GM12872 (cell line): ENCODE results near the gene C3.

Experiments used
- TF ChIP-seq, protein P1 (sequence below): IDR thresholded peaks from 3 replicates; pipeline ENCODE4 v1.5.1; 2011; ENCODE audit warnings: low read depth, mild to moderate bottlenecking, low read length, moderate library complexity; ENCODE audit not compliant: insufficient read depth

Gene C3

DNA sequence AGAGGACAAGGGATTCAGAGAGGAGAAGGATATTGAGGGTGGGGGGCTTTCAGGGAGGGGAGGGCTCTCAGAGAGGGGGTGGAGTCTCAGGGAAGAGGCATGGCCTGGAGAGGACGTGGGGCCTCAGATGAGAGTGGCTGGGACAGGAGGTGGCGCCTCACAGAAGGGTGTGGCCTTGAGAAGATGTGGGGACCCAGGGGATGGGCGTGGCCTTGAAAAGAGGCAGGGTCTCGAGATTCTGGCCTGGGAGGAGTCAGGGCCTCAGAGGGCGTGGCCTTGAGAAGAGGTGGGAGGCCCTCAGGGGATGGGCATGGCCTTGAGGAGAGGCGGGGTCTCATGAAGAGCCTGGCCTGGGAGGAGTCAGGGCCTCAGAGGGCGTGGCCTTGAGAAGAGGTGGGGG, 26.8 kb downstream of the C3 start:
- TF ChIP-seq, protein P1, sequence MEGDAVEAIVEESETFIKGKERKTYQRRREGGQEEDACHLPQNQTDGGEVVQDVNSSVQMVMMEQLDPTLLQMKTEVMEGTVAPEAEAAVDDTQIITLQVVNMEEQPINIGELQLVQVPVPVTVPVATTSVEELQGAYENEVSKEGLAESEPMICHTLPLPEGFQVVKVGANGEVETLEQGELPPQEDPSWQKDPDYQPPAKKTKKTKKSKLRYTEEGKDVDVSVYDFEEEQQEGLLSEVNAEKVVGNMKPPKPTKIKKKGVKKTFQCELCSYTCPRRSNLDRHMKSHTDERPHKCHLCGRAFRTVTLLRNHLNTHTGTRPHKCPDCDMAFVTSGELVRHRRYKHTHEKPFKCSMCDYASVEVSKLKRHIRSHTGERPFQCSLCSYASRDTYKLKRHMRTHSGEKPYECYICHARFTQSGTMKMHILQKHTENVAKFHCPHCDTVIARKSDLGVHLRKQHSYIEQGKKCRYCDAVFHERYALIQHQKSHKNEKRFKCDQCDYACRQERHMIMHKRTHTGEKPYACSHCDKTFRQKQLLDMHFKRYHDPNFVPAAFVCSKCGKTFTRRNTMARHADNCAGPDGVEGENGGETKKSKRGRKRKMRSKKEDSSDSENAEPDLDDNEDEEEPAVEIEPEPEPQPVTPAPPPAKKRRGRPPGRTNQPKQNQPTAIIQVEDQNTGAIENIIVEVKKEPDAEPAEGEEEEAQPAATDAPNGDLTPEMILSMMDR, result no peak

GRCh38 chr19:6693056-6693471, 27.4 kb downstream of the C3 start:
- TF ChIP-seq, protein P1, result no peak

GRCh38 chr19:6692027-6692426, 28.4 kb downstream of the C3 start:
- TF ChIP-seq, protein P1, result no peak

DNA sequence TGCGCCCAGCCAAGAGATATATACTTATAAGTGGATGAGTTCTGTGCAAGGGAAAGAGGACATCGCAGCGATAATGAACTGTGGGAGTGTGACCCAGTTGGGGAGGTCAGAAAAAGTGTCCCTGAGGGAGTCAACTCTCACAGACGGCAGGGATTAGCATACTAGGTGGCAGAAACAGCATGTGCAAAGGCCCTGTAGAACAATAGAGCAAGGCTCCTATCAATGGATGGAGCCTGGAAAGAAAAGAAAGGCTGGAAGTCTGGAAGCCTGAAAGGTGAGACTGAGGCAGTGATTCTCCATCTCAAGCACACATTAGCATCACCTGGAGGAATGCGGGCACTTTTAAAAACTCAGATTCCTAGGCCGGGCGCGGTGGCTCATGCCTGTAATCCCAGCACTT, 29.1 kb downstream of the C3 start:
- TF ChIP-seq, protein P1, result no peak

GRCh38 chr19:6690160-6690885, 30.1 kb downstream of the C3 start:
- TF ChIP-seq, protein P1, result no peak

DNA sequence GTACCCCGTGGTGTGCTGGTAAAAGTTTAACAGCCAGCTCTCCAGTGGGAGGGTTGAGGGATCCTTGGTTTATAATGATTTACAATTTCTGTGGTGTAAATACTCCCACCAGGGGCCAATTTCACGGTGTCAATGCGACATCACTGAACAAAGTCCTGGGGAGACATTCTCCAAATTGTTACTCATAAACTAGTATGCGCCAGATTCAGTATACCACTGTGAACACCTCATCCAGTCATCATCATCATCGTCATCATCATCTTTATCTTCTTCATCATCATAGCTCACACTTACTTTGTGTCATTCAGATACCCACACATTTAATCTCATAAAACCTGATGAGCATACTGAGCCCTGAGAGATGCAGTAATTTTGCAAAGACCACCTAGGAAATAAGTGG, 33.3 kb downstream of the C3 start:
- TF ChIP-seq, protein P1, result no peak

DNA sequence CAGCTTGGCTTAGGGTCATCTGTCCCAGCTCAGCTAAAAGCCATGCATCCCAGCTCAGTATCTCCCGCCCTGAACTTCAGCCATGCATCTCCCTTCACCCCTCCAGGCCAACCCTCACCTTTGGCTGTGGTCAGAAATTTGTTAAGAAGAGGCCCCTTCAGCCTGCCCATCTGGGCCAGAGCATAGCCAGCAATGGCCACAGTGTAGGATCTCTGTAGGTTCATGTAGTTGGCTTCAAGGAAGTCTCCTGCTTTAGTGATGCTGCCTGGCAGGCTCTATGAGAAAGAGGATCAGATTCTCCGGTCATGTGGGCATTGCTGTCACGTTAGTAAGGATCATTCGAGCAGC, 33.8 kb downstream of the C3 start:
- TF ChIP-seq, protein P1, result no peak
